ENCODE measurements around the gene LRRC4B.

The LRRC4B gene

DNA sequence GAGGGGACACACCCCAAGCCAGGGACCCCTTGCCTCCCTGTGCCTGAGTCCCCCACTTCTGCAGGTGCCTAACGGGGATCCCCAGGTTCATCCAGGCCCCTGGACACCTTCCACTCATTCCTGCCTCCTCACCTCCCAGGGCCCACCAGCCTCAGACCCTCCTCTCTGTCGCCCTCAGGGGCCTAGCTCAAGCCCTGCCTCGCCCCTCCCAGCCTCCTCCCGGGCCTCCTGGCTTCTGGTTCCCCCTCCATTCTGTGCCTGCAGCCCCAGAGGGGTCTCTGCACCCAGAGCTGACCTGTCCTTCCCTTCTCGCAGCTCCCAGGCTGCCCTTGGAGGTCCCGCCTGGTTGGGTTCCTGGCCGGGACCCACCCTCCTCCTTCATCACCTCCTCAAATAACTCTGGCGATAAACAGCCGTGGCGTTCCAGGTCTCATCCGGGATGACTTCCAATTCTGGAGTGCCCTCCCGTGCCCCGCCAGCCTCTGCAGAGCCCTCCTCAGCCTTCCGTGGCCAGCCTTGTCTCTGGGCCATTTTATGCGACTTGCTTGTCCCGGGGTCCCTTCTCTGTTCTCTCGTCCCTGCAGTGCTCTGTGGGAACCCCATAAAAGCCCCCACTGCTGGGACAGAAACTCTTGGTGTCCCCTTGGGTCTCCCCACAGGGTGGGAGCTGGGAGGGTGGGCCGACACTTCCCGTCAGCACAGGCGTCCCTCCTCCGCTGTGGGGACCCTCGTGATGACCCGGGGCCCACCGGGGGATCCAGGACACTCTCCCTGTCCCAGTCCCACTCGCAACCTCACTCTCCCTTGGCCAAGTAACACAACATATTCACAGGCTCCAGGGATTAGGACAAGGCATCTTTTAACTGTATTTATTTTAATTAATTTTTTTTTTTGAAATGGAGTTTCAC, 66.4 kb downstream of the LRRC4B start:
- H3K27ac ChIP-seq (ENCODE audit: low read length) = no peak overlapping the region
- no peaks in the 10 kb centered on the region for H3K36me3 ChIP-seq (ENCODE audit: control insufficient read depth, insufficient read depth, low read length)
- WGBS (ENCODE audit: insufficient coverage, insufficient read length) = no CpG with 5 or more reads among the region's 25 CpGs
- H3K4me3 ChIP-seq (ENCODE audit: low read length) = no peak overlapping the region
- no peak for DNase-seq (ENCODE audit: low read depth, low spot score)
- H3K9me3 ChIP-seq (ENCODE audit: control insufficient read depth, insufficient read depth, low read length) = no peaks in the 10 kb centered on the region; the same call in 1 of the 2 replicates
- H3K27me3 ChIP-seq (ENCODE audit: control insufficient read depth, insufficient read depth, low read length) = no peaks in the 10 kb centered on the region; the same call in 1 of the 2 replicates
- peaks cover 4% of the 10 kb centered on the region; the same call in 1 of the 2 replicates for H3K4me1 ChIP-seq (ENCODE audit: control insufficient read depth, insufficient read depth, low read length)

DNA sequence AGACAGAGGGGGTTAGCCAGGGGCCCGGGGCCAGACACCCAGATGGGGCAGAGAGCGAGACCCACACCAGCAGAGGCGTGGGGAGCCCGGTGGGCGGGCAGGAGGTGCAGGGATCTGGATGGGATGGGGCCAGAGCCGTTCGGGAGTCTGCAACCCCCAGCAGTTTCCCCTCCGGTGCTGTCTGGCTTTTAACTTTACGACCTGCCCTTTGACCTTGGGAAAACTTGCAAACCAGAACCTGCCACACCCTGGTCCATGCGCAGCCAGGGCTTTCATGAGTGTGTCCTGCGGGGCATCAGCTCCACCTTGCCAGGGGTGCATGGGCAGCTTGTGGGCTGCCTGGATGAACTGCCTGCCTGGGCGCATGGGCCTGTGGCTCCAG, 67.1 kb downstream of the LRRC4B start:
- no peaks in the 10 kb centered on the region for H3K36me3 ChIP-seq (ENCODE audit: control insufficient read depth, insufficient read depth, low read length)
- no CpG with 5 or more reads among the region's 12 CpGs for WGBS (ENCODE audit: insufficient coverage, insufficient read length)
- no peaks in the 10 kb centered on the region; the same call in 1 of the 2 replicates for H3K27me3 ChIP-seq (ENCODE audit: control insufficient read depth, insufficient read depth, low read length)
- no peak overlapping the region for H3K4me3 ChIP-seq (ENCODE audit: low read length)
- DNase-seq (ENCODE audit: low read depth, low spot score) = no peak
- H3K27ac ChIP-seq (ENCODE audit: low read length) = no peak overlapping the region
- no peaks in the 10 kb centered on the region; the same call in 1 of the 2 replicates for H3K9me3 ChIP-seq (ENCODE audit: control insufficient read depth, insufficient read depth, low read length)
- H3K4me1 ChIP-seq (ENCODE audit: control insufficient read depth, insufficient read depth, low read length) = peaks cover 4% of the 10 kb centered on the region; the same call in 1 of the 2 replicates

DNA sequence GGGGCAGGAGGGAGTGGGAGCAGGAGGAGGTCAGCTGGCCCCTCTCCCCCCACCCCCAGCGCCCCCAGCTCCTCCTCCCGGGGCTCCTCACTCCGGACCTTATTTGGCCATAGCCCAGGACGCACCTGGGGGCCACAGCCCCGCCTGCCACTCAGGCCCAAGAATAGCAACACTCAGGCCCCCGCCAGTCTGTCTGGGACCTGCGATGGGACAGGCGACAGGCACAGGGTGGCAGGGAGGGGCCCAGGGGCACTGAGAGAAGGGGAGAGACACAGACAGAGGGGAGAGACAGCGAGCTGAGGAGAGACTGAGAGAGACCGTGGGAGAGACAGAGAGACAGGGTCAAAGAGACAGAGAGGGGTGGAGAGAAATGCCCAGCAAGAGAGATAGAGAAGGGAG, 67.5 kb downstream of the LRRC4B start:
- Histone ChIP-seq H3K4me3 (ENCODE audit: low read length) (no peak overlapping the region), H3K27me3 (ENCODE audit: control insufficient read depth, insufficient read depth, low read length) (no peaks in the 10 kb centered on the region; the same call in 1 of the 2 replicates), H3K9me3 (ENCODE audit: control insufficient read depth, insufficient read depth, low read length) (no peaks in the 10 kb centered on the region; the same call in 1 of the 2 replicates), H3K27ac (ENCODE audit: low read length) (no peak overlapping the region), H3K36me3 (ENCODE audit: control insufficient read depth, insufficient read depth, low read length) (no peaks in the 10 kb centered on the region), H3K4me1 (ENCODE audit: control insufficient read depth, insufficient read depth, low read length) (peaks cover 4% of the 10 kb centered on the region; the same call in 1 of the 2 replicates)
- DNase-seq (ENCODE audit: low read depth, low spot score) = no peak
- WGBS (ENCODE audit: insufficient coverage, insufficient read length) = no CpG with 5 or more reads among the region's 10 CpGs

DNA sequence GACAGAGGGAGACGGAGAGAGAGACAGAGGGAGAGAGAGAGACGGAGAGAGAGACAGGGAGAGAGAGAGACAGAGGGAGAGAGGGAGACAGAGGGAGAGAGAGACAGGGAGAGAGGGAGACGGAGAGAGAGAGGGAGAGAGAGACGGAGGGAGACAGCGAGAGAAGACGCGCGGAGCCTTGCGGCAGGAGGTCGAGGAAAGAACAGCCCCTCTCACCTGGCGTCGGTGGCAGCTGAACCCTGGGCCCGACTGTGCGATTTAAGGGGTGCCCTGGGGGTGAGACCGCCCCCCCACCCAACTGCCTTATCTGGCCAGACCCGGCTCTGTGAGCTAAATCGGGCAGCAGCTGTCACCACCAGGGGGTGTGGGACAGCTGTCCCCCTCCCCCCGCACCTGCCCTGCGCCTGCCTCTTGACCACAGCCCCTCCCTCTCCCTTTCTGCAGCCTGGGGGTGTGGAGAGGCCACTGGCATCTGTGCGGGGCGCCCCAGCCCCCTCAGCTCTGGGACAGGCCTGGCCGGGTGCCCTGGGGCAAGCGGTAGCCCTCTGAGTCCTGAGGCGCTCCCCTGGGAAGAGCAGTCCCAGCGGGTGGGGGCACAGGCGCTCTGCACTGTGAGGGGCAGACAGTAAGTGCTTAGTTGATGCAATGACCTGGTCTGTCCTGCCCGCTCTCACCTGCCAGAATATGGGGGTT, 68.0 kb downstream of the LRRC4B start:
- no CpG with 5 or more reads among the region's 27 CpGs for WGBS (ENCODE audit: insufficient coverage, insufficient read length)
- Histone ChIP-seq H3K27me3 (ENCODE audit: control insufficient read depth, insufficient read depth, low read length) (no peaks in the 10 kb centered on the region; the same call in 1 of the 2 replicates), H3K4me3 (ENCODE audit: low read length) (no peak overlapping the region), H3K4me1 (ENCODE audit: control insufficient read depth, insufficient read depth, low read length) (peaks cover 4% of the 10 kb centered on the region; the same call in 1 of the 2 replicates), H3K9me3 (ENCODE audit: control insufficient read depth, insufficient read depth, low read length) (no peaks in the 10 kb centered on the region; the same call in 1 of the 2 replicates), H3K36me3 (ENCODE audit: control insufficient read depth, insufficient read depth, low read length) (no peaks in the 10 kb centered on the region), H3K27ac (ENCODE audit: low read length) (no peak overlapping the region)
- DNase-seq (ENCODE audit: low read depth, low spot score) = no peak

DNA sequence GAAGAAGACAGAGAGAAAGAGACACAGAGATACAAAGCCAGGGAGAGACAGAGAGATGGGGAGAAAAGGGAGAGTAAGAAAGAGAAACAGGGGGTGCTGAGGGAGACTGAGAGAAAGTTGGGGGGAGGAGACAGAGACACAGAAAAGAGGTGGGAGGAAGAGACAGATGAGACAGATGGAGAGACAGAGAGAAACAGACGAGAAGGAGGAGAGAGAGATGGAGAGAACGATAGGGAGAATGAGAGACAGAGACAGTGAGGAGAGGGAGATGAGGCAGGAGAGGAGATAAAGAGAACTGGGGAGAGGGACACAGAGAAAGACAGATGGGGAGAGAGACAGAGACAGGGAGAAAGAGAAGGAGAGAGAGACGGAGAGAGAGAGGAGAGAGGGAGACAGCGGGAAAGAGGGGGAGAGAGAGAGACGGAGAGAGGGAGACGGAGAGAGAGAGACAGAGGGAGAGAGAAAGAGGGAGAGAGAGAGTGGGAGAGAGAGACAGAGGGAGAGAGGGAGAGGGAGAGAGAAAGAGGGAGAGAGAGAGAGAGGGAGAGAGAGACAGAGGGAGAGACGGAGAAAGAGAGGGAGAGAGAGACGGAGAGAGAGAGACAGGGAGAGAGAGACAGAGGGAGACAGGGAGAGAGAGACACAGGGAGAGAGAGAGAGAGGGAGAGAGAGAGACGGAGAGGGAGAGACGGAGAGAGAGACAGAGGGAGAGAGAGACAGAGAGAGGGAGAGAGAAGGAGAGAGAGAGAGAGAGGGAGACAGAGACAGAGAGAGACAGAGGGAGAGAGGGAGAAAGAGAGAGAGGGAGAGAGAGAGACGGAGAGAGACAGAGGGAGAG, 69.8 kb downstream of the LRRC4B start:
- WGBS (ENCODE audit: insufficient coverage, insufficient read length) = 100% methylated on average over 2 of the region's 11 CpGs
- Histone ChIP-seq H3K4me3 (ENCODE audit: low read length) (no peak overlapping the region), H3K9me3 (ENCODE audit: control insufficient read depth, insufficient read depth, low read length) (peaks cover 3% of the 10 kb centered on the region), H3K27ac (ENCODE audit: low read length) (no peak overlapping the region), H3K27me3 (ENCODE audit: control insufficient read depth, insufficient read depth, low read length) (no peaks in the 10 kb centered on the region; the same call in 1 of the 2 replicates), H3K36me3 (ENCODE audit: control insufficient read depth, insufficient read depth, low read length) (no peaks in the 10 kb centered on the region), H3K4me1 (ENCODE audit: control insufficient read depth, insufficient read depth, low read length) (peaks cover 4% of the 10 kb centered on the region; the same call in 1 of the 2 replicates)
- DNase-seq (ENCODE audit: low read depth, low spot score) = no peak

DNA sequence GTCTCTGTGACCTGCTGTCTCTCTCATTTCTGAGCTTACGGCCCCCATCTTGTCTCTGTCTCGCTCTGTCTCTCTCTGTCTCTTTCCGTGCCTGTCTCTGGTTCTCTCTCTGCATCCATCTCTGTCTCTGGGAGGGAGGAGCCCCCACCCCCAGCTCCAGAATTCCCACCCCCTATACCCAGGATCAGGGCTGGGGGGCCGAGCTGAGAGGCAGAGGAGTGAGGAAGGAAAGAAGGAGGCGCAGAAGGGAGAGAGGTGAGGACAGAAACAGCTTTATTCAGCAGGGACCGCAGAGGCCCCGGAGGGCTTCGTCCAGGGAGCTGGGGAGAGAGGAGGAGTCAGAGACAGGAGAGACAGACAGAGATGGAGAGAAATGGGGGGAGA, 71.2 kb downstream of the LRRC4B start:
- Histone ChIP-seq H3K9me3 (ENCODE audit: control insufficient read depth, insufficient read depth, low read length) (peaks cover 5% of the 10 kb centered on the region), H3K27me3 (ENCODE audit: control insufficient read depth, insufficient read depth, low read length) (no peaks in the 10 kb centered on the region; the same call in 1 of the 2 replicates), H3K27ac (ENCODE audit: low read length) (no peak overlapping the region), H3K36me3 (ENCODE audit: control insufficient read depth, insufficient read depth, low read length) (no peaks in the 10 kb centered on the region), H3K4me1 (ENCODE audit: control insufficient read depth, insufficient read depth, low read length) (peaks cover 4% of the 10 kb centered on the region; the same call in 1 of the 2 replicates), H3K4me3 (ENCODE audit: low read length) (no peak overlapping the region)
- DNase-seq (ENCODE audit: low read depth, low spot score) = no peak
- WGBS (ENCODE audit: insufficient coverage, insufficient read length) = no CpG with 5 or more reads among the region's 8 CpGs

DNA sequence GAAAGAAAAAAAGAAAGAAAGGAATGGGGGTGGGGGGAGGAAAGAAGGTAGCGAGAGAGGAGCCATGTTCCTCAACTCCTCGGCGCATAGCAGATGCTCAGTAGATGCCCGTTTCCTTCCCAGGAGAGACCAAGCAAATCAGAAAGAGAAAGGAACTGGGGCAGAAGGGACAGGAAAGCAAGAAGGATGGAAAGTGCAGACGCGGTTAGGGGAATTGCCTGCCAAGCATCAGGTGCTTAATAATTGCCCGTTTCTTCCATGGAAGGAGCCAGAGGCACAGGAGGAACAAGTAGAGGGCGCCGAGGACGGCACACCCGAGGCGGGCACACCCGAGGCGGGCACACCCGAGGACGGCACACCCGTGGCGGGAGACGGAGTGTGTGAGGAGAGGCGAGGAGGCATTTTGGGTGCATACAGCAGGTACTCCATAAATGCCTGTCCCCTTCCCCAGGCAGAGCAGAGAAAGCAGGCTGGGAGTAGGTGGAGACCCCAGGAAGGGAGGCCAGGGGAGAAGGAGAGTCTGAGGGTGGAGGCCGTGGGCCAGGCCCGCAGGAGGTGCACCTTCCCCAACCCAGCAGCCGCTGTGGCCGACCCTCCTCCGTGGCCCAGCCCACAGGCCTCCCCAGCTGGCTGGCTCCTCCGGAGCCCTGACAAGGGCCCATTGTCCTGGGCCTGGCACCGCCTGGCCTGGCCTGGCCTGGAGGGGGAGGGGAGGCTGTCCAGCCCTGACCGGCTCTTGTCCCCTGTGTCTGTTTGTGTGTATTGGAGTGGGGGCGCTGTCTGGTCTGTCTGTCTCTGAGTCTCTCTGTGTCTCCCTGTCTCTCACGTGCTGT, 71.8 kb downstream of the LRRC4B start:
- no peak for DNase-seq (ENCODE audit: low read depth, low spot score)
- peaks cover 4% of the 10 kb centered on the region; the same call in 1 of the 2 replicates for H3K4me1 ChIP-seq (ENCODE audit: control insufficient read depth, insufficient read depth, low read length)
- no peak overlapping the region for H3K4me3 ChIP-seq (ENCODE audit: low read length)
- no peak overlapping the region for H3K27ac ChIP-seq (ENCODE audit: low read length)
- H3K9me3 ChIP-seq (ENCODE audit: control insufficient read depth, insufficient read depth, low read length) = peaks cover 5% of the 10 kb centered on the region
- H3K27me3 ChIP-seq (ENCODE audit: control insufficient read depth, insufficient read depth, low read length) = no peaks in the 10 kb centered on the region; the same call in 1 of the 2 replicates
- no CpG with 5 or more reads among the region's 30 CpGs for WGBS (ENCODE audit: insufficient coverage, insufficient read length)
- H3K36me3 ChIP-seq (ENCODE audit: control insufficient read depth, insufficient read depth, low read length) = no peaks in the 10 kb centered on the region

DNA sequence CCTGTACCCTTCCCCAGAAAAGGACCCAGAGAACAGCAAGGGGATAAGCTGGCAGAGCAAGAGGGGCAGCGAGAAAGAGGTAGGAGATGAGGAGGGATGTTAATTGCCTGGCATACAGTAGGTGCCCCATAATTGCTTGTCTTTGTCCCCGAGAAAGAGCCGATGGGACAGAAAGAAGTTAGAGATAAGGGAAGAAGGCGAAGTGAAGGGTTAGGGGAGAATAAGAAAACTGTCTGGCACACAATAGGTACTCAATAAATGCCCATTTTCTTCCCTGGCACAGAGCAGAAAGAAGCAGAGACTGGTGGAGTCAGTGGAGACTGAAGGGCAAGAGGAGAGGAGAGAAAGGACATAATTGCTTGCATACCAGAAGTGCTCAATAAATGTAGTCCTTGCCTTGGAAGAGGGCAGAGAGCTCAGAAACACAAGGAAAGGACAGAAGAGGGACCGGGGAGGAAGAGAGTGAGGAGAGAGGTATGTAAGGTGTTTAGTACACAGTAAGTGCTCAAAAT, 73.2 kb downstream of the LRRC4B start:
- Histone ChIP-seq H3K27ac (ENCODE audit: low read length) (no peak overlapping the region), H3K4me3 (ENCODE audit: low read length) (no peak overlapping the region), H3K9me3 (ENCODE audit: control insufficient read depth, insufficient read depth, low read length) (peaks cover 5% of the 10 kb centered on the region), H3K4me1 (ENCODE audit: control insufficient read depth, insufficient read depth, low read length) (no peaks in the 10 kb centered on the region; the same call in 1 of the 2 replicates), H3K27me3 (ENCODE audit: control insufficient read depth, insufficient read depth, low read length) (no peaks in the 10 kb centered on the region; the same call in 1 of the 2 replicates), H3K36me3 (ENCODE audit: control insufficient read depth, insufficient read depth, low read length) (no peaks in the 10 kb centered on the region)
- WGBS (ENCODE audit: insufficient coverage, insufficient read length) = no CpG with 5 or more reads among the region's 5 CpGs
- DNase-seq (ENCODE audit: low read depth, low spot score) = no peak
